SH-SY5Y (cell line): Measurements from ENCODE around the gene DCTN1.

Source experiments
- GATA2 ChIP-seq: IDR thresholded peaks from 2 replicates; pipeline ENCODE4 v1.6.1; 2011; ENCODE audit warnings: mild to moderate bottlenecking, low read depth, low read length
- GATA3 ChIP-seq: IDR thresholded peaks from 2 replicates; pipeline ENCODE4 v1.6.1; 2011; ENCODE audit warnings: low read depth, mild to moderate bottlenecking, low read length, moderate library complexity

DNA sequence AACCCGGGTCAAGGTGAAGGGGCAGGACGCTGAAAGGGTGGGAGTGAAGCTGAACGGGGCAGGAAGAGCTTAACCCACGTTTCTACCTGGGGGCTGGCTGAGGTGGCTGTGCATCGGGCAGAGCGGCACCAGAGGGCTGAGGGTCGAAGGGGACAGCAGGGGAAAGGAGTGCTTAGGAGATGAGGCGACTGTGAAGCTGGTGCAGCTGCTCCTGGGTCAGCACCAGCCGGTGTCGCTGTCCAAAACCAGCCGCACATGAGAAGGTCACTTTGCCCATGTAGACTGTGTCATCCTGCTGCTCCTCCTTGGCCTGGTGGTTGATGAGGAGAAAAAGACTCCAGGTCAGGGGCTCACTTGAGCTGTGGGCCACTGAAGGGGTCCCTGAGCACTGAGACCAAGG is 18.8 kb downstream of the DCTN1 start:
- no peak for TF ChIP-seq GATA2
- TF ChIP-seq GATA3, result no peak
